ENCODE data around the gene OBSCN. TPM values are rescaled to one million over a fixed set of nuclear protein-coding genes. Genes with fewer than 3 reads are reported as not detected.
"Not testable (repeated sequence)": the region's sequence is repeated elsewhere in the genome, so short reads cannot be mapped to it uniquely, and the experiment has no call there.

Gene OBSCN
- total RNA-seq, 1 experiment from 2014 or later, result 33.3 TPM

DNA sequence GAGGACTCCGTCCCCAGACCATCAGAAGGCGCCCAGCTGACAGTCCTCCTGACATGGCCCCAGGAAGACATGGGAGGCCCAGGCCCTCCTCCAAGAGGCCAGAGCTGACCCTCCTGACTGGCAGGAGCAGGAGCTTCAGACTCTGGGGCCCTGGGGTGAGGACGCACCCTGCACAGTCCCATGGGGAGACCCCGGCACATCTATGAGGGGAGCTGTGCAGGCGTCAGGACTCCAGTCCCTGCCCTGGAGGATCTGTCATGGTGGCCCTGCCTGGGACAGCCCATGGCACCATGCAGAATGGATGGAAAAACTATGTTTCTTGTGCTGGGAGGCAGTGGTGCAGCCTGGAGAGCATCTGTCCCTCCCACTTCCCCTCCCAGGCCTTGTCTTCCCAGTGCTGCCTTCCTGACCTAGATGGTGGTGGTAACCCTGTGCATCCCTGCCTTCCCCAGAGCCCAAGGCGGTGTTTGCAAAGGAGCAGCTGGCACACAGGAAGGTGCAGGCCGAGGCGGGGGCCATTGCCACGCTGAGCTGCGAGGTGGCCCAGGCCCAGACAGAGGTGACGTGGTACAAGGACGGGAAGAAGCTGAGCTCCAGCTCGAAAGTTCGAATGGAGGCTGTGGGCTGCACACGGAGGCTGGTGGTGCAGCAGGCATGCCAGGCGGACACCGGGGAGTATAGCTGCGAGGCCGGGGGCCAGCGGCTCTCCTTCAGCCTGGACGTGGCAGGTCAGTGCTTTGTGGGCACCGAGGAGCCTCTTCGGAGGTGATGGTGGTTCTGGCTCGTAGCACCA, 41.9 kb downstream of the OBSCN start:
- H3T11ph ChIP-seq (ENCODE audit: low read length), result no peak overlapping the region
- H2BK120ac ChIP-seq (ENCODE audit: low read depth, low read length, poor library complexity, severe bottlenecking), result no peak overlapping the region
- H4K5ac ChIP-seq (ENCODE audit: insufficient read length, low read depth, low read length), result no peak overlapping the region
- H2AFZ ChIP-seq (ENCODE audit: low read length), result no peak overlapping the region
- H3K36me3 Mint-ChIP-seq (ENCODE audit: insufficient read depth in 1 of 3, low read depth in 3 of 3), result peaks cover 77 to 83% (median 81%) of the 10 kb centered on the region in 3 experiments
- H3K27me3 ChIP-seq (ENCODE audit: insufficient read depth, low read length), result no peaks in the 10 kb centered on the region
- no peaks in the 10 kb centered on the region for H3K79me2 ChIP-seq (ENCODE audit: insufficient read depth, low read length)
- H3K27ac ChIP-seq (ENCODE audit: insufficient read length, low read depth, low read length), result no peak overlapping the region
- H3K23me2 ChIP-seq (ENCODE audit: insufficient read length, low read depth, low read length, poor library complexity, severe bottlenecking), result no peaks in the 10 kb centered on the region
- no peaks in the 10 kb centered on the region for H3K79me1 ChIP-seq (ENCODE audit: insufficient read depth, low read depth, low read length, poor library complexity, severe bottlenecking)
- no peak for DNase-seq
- H2AK5ac ChIP-seq (ENCODE audit: insufficient read length, low read length), result no peak overlapping the region
- no peaks in the 10 kb centered on the region for H3K4me1 ChIP-seq (ENCODE audit: insufficient read depth, low read length)
- no peaks in the 10 kb centered on the region for H4K20me1 ChIP-seq (ENCODE audit: control insufficient read depth, insufficient read depth, insufficient read length)
- H3K9me3 Mint-ChIP-seq, result peaks cover 20 to 21% of the 10 kb centered on the region in 2 experiments
- no peak overlapping the region for H2BK12ac ChIP-seq (ENCODE audit: insufficient read length, low read depth, low read length)
- H3K9ac ChIP-seq (ENCODE audit: extremely low read depth, insufficient read length, low read length), result no peak overlapping the region
- no peak overlapping the region for H3K14ac ChIP-seq (ENCODE audit: insufficient read depth, low read length)
- no peaks in the 10 kb centered on the region for H3K9me3 ChIP-seq (ENCODE audit: control insufficient read depth, low read depth, low read length)
- no peak overlapping the region for H3K23ac ChIP-seq (ENCODE audit: insufficient read length, low read depth, low read length)
- no peak overlapping the region for H4K8ac ChIP-seq (replicated peaks; ENCODE audit: insufficient read length, low read depth, low read length)
- H3K27me3 Mint-ChIP-seq (ENCODE audit: low read depth), result no peaks in the 10 kb centered on the region; the same call in 1 of the 2 replicates
- H3K27ac Mint-ChIP-seq, result no peak overlapping the region
- no peak overlapping the region for H2BK5ac ChIP-seq (ENCODE audit: insufficient read length, low read length)
- H3K4me3 Mint-ChIP-seq, result no peak overlapping the region
- no CpG with 5 or more reads among the region's 24 CpGs for WGBS (ENCODE audit: extremely low coverage, insufficient read length, low lambda C conversion rate)
- no peak overlapping the region for H4K91ac ChIP-seq (ENCODE audit: insufficient read length, low read depth, low read length)
- H2BK15ac ChIP-seq (ENCODE audit: low read depth, low read length), result no peak overlapping the region
- no peak for TF ChIP-seq CTCF (conservative IDR thresholded peaks at IDR 0.05)
- no peak overlapping the region for H3K4me2 ChIP-seq (ENCODE audit: insufficient read depth, insufficient read length, low read length)
- H2BK20ac ChIP-seq (ENCODE audit: low read depth, low read length, poor library complexity, severe bottlenecking), result no peak overlapping the region
- no peak overlapping the region for H3K56ac ChIP-seq (ENCODE audit: insufficient read length, low read depth, low read length)
- H3K4ac ChIP-seq (ENCODE audit: low read depth, low read length), result no peak overlapping the region
- H3K4me1 Mint-ChIP-seq, result no peaks in the 10 kb centered on the region
- H3K18ac ChIP-seq (ENCODE audit: insufficient read length, low read depth, low read length), result no peak overlapping the region

GRCh38 chr1:228252476-228252875, 44.6 kb downstream of the OBSCN start:
- Mint-ChIP-seq H3K36me3 (ENCODE audit: insufficient read depth in 1 of 3, low read depth in 3 of 3) (peaks cover 71 to 81% (median 74%) of the 10 kb centered on the region in 3 experiments), H3K9me3 (peaks cover 13 to 18% of the 10 kb centered on the region in 2 experiments)
- not testable (repeated sequence) for H3K9ac ChIP-seq (ENCODE audit: extremely low read depth, insufficient read length, low read length); H3K9me3 ChIP-seq (ENCODE audit: control insufficient read depth, low read depth, low read length); H2BK120ac ChIP-seq (ENCODE audit: low read depth, low read length, poor library complexity, severe bottlenecking); H3K27ac Mint-ChIP-seq; H2BK15ac ChIP-seq (ENCODE audit: low read depth, low read length); H3K4me1 ChIP-seq (ENCODE audit: insufficient read depth, low read length); H4K91ac ChIP-seq (ENCODE audit: insufficient read length, low read depth, low read length); H3K4me1 Mint-ChIP-seq; H3T11ph ChIP-seq (ENCODE audit: low read length); H3K79me2 ChIP-seq (ENCODE audit: insufficient read depth, low read length); H3K4me2 ChIP-seq (ENCODE audit: insufficient read depth, insufficient read length, low read length); H2AFZ ChIP-seq (ENCODE audit: low read length); H2BK12ac ChIP-seq (ENCODE audit: insufficient read length, low read depth, low read length); H3K79me1 ChIP-seq (ENCODE audit: insufficient read depth, low read depth, low read length, poor library complexity, severe bottlenecking); H3K18ac ChIP-seq (ENCODE audit: insufficient read length, low read depth, low read length); H3K23ac ChIP-seq (ENCODE audit: insufficient read length, low read depth, low read length); H3K23me2 ChIP-seq (ENCODE audit: insufficient read length, low read depth, low read length, poor library complexity, severe bottlenecking); H2BK20ac ChIP-seq (ENCODE audit: low read depth, low read length, poor library complexity, severe bottlenecking); H3K4ac ChIP-seq (ENCODE audit: low read depth, low read length); H4K8ac ChIP-seq (replicated peaks; ENCODE audit: insufficient read length, low read depth, low read length); H3K56ac ChIP-seq (ENCODE audit: insufficient read length, low read depth, low read length); H3K27me3 ChIP-seq (ENCODE audit: insufficient read depth, low read length); H4K20me1 ChIP-seq (ENCODE audit: control insufficient read depth, insufficient read depth, insufficient read length); H3K27me3 Mint-ChIP-seq (ENCODE audit: low read depth); H2BK5ac ChIP-seq (ENCODE audit: insufficient read length, low read length); H2AK5ac ChIP-seq (ENCODE audit: insufficient read length, low read length); H4K5ac ChIP-seq (ENCODE audit: insufficient read length, low read depth, low read length); H3K4me3 Mint-ChIP-seq; H3K14ac ChIP-seq (ENCODE audit: insufficient read depth, low read length); H3K27ac ChIP-seq (ENCODE audit: insufficient read length, low read depth, low read length); DNase-seq
- no CpG with 5 or more reads among the region's 1 CpG for WGBS (ENCODE audit: extremely low coverage, insufficient read length, low lambda C conversion rate)

Data from H9 (cell line).